Measurements from ENCODE around the gene RAB37. TPM values are rescaled to one million over a fixed set of nuclear protein-coding genes. Genes with fewer than 3 reads are reported as not detected.
A peak's percentile ranks its signal among the peaks of the same experiment; 100 is the strongest.

Gene RAB37
- total RNA-seq, 2 experiments from 2014 or later, result 19.0 to 21.1 TPM

GRCh38 chr17:74697515-74697914 is 39.5 kb upstream of the RAB37 start:
- no peaks in the 10 kb centered on the region for H3K36me3 ChIP-seq (ENCODE audit: insufficient read depth, low read length)
- ATAC-seq (ENCODE audit: poor library complexity) (no peak), DNase-seq (peak in 1 of 14 experiments; percentile 22)
- TF ChIP-seq CTCF (IDR thresholded peaks at IDR 0.05), result no peak
- Mint-ChIP-seq H3K36me3 (ENCODE audit: low read depth) (no peaks in the 10 kb centered on the region), H3K4me3 (no peak overlapping the region), H3K4me1 (ENCODE audit: low read depth) (no peaks in the 10 kb centered on the region), H3K9me3 (no peaks in the 10 kb centered on the region), H3K27ac (no peak overlapping the region), H3K27me3 (no peaks in the 10 kb centered on the region)
- no peaks in the 10 kb centered on the region for H3K27me3 ChIP-seq (ENCODE audit: control insufficient read depth in 1 of 2, insufficient read depth in 2 of 2, low read length in 2 of 2)
- H3K27ac ChIP-seq (ENCODE audit: low read depth in 1 of 2, low read length in 2 of 2), result no peak overlapping the region
- ChIA-PET CTCF (no interaction called here), POLR2A (no interaction called here)
- no peaks in the 10 kb centered on the region for H3K4me1 ChIP-seq (ENCODE audit: insufficient read depth, low read length)
- intact Hi-C loops (cut with DNase I, micrococcal nuclease), result no loop called here
- H3K9me3 ChIP-seq (ENCODE audit: control insufficient read depth in 1 of 2, insufficient read depth in 1 of 2, low read length in 2 of 2), result no peaks in the 10 kb centered on the region
- no peak overlapping the region for H3K4me3 ChIP-seq (ENCODE audit: low read length)

GRCh38 chr17:74698069-74698468 is 39.0 kb upstream of the RAB37 start:
- no peak for ATAC-seq (ENCODE audit: poor library complexity)
- Mint-ChIP-seq H3K4me3 (no peak overlapping the region), H3K27me3 (no peaks in the 10 kb centered on the region), H3K9me3 (no peaks in the 10 kb centered on the region), H3K27ac (no peak overlapping the region), H3K4me1 (ENCODE audit: low read depth) (no peaks in the 10 kb centered on the region), H3K36me3 (ENCODE audit: low read depth) (no peaks in the 10 kb centered on the region)
- no peaks in the 10 kb centered on the region for H3K9me3 ChIP-seq (ENCODE audit: control insufficient read depth in 1 of 2, insufficient read depth in 1 of 2, low read length in 2 of 2)
- no peak for DNase-seq
- POLR2A ChIA-PET, result no interaction called here
- no peaks in the 10 kb centered on the region for H3K4me1 ChIP-seq (ENCODE audit: insufficient read depth, low read length)
- intact Hi-C loops (cut with DNase I, micrococcal nuclease), result no loop called here
- H3K36me3 ChIP-seq (ENCODE audit: insufficient read depth, low read length), result no peaks in the 10 kb centered on the region
- CTCF ChIA-PET, result no interaction called here
- H3K27ac ChIP-seq (ENCODE audit: low read depth in 1 of 2, low read length in 2 of 2), result no peak overlapping the region
- TF ChIP-seq CTCF (IDR thresholded peaks at IDR 0.05), result no peak
- no peaks in the 10 kb centered on the region for H3K27me3 ChIP-seq (ENCODE audit: control insufficient read depth in 1 of 2, insufficient read depth in 2 of 2, low read length in 2 of 2)
- no peak overlapping the region for H3K4me3 ChIP-seq (ENCODE audit: low read length)

GRCh38 chr17:74699236-74699635 is 37.8 kb upstream of the RAB37 start:
- Mint-ChIP-seq H3K27me3 (no peaks in the 10 kb centered on the region), H3K36me3 (ENCODE audit: low read depth) (no peaks in the 10 kb centered on the region), H3K4me3 (no peak overlapping the region), H3K9me3 (no peaks in the 10 kb centered on the region), H3K4me1 (ENCODE audit: low read depth) (no peaks in the 10 kb centered on the region), H3K27ac (no peak overlapping the region)
- Histone ChIP-seq H3K36me3 (ENCODE audit: insufficient read depth, low read length) (no peaks in the 10 kb centered on the region), H3K27ac (ENCODE audit: low read depth in 1 of 2, low read length in 2 of 2) (no peak overlapping the region), H3K4me1 (ENCODE audit: insufficient read depth, low read length) (no peaks in the 10 kb centered on the region), H3K27me3 (ENCODE audit: control insufficient read depth in 1 of 2, insufficient read depth in 2 of 2, low read length in 2 of 2) (no peaks in the 10 kb centered on the region), H3K9me3 (ENCODE audit: control insufficient read depth in 1 of 2, insufficient read depth in 1 of 2, low read length in 2 of 2) (no peaks in the 10 kb centered on the region), H3K4me3 (ENCODE audit: low read length) (no peak overlapping the region)
- ChIA-PET POLR2A (no interaction called here), CTCF (no interaction called here)
- intact Hi-C loops (cut with DNase I, micrococcal nuclease), result no loop called here
- DNase-seq, result no peak
- ATAC-seq (ENCODE audit: poor library complexity), result no peak
- TF ChIP-seq CTCF (IDR thresholded peaks at IDR 0.05), result no peak
